ENCODE measurements around the gene AATK. TPM values are rescaled to one million over a fixed set of nuclear protein-coding genes. Genes with fewer than 3 reads are reported as not detected.
A peak's percentile ranks its signal among the peaks of the same experiment; 100 is the strongest.

Gene AATK
- polyA plus RNA-seq (ENCODE audit: insufficient read length), result 10.7 TPM

DNA sequence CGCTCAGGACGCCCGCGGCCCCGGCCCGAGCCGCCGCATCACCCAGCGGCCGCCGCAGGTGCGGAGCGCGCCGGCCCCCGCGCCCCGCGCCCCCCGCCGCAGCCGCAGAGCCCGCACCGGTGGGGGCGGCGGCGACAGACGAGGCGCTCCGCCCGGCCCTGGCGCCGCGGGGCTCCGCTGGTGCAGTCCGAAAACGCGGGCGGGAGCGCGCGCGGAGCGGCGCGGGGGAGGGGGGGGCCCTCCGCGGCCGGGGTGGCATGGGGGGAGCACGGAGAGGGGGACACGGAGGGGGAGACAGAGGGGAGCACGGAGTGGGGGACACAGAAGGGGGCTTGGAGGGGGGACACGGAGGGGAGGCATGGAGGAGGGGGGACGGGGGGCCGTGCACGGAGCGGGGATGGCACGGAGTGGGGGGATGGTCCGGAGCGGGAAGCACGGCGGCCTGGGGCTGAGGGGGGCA lies at the start of gene AATK:
Gene AATK, minus strand, starts transcription at position 189 of the 460 bp plus-strand sequence. CDS start 229 bp downstream, outside the sequence.
- DNase-seq (ENCODE audit: low read depth), result no peak

DNA sequence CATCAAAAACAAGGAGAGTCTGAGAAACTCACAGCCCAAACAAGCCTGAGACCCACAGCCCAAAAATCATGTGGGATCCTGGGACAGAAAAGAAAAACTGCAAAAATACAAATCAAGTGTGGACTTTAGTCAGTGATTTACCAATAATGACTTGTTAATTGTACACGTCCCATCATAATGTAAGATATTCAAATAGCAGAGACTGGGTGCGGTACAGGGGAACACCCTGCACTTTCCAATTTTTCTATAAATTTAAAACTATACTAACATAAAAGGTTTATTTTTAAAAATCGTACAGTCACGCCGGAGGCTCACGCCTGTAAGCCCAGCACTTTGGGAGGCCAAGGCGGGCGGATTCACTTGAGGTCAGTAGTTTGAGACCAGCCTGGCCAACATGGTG lies 48.0 kb upstream of the AATK start:
- no peak for DNase-seq (ENCODE audit: low read depth)

- no peak for DNase-seq (ENCODE audit: low read depth)
Observed at GRCh38 chr17:81212365-81212764, 46.3 kb upstream of the AATK start.

GRCh38 chr17:81210868-81211267 lies 44.8 kb upstream of the AATK start:
- DNase-seq (ENCODE audit: low read depth), result no peak

DNA sequence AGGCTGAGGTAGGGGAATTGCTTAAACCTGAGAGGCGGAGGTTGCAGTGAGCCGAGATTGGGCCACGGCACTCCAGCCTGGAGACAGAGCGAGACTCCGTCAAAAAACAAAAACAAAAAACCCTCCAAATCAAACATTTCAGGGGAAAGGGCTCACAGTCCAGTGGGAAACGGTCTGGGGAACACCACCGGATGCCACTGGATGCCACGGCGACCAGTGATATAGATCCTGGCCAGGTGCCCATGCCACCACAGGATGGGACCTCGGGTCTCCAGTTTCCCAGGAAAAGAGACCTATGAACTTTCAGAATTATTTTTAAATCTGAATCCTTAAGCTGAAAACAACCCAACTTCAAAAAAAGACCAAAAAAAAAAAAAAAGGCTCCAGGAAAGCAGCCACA lies 44.4 kb upstream of the AATK start:
- no peak for DNase-seq (ENCODE audit: low read depth)

- DNase-seq (ENCODE audit: low read depth), result no peak
Observed at GRCh38 chr17:81209141-81209540, 43.1 kb upstream of the AATK start.

DNA sequence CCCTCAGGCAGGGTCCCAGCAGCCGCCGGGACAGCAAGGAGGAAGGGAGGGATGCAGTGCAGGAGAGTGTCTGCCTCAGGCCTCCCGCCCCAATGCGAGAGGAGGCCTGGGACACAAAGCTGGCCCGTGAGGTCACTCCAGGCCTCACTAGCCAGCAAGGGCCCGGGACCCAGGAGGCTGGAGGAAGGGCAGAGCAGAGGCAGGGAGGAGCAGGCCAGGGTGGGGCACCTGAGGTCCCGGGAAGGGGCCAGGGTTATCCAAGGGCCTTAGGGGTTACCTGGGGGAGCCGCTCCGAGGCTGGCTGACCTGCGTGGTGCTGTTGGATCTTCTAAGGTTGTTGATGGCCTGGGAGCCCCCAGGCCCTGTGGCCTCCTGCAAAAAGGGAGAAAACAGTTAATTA lies 42.6 kb upstream of the AATK start:
- DNase-seq (ENCODE audit: low read depth), result no peak

GRCh38 chr17:81207610-81208581 lies 41.9 kb upstream of the AATK start:
- no peak for DNase-seq (ENCODE audit: low read depth)

GRCh38 chr17:81206657-81207056 lies 40.6 kb upstream of the AATK start:
- no peak for DNase-seq (ENCODE audit: low read depth)

- DNase-seq (ENCODE audit: low read depth), result no peak
Observed at GRCh38 chr17:81206166-81206565, 40.1 kb upstream of the AATK start.

GRCh38 chr17:81204578-81204977 lies 38.6 kb upstream of the AATK start:
- DNase-seq (ENCODE audit: low read depth), result no peak

- no peak for DNase-seq (ENCODE audit: low read depth)
Observed at GRCh38 chr17:81203136-81203535, 37.1 kb upstream of the AATK start.

DNA sequence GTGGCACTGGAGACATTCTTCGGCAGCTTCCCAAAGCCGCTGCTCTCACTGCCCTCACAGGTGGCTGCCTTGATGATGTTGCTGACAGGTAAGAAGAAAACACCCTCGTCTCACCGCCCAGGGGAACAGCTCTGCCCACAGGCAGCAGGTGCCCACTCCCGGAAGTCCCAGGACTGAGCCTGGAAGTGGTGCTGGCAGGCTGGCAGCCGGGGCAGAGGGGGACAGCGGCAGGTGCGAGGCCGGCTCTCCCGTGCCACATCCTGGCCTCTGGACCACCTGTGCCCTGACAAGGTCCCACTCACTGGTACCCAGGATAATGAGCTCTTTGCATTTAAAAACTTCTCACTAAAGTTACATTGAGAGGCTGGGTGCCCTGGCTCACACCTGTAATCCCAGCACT lies 36.3 kb upstream of the AATK start:
- no peak for DNase-seq (ENCODE audit: low read depth)

- peak; percentile 45 for DNase-seq (ENCODE audit: low read depth)
Observed at GRCh38 chr17:81200695-81201580, 34.9 kb upstream of the AATK start.

DNA sequence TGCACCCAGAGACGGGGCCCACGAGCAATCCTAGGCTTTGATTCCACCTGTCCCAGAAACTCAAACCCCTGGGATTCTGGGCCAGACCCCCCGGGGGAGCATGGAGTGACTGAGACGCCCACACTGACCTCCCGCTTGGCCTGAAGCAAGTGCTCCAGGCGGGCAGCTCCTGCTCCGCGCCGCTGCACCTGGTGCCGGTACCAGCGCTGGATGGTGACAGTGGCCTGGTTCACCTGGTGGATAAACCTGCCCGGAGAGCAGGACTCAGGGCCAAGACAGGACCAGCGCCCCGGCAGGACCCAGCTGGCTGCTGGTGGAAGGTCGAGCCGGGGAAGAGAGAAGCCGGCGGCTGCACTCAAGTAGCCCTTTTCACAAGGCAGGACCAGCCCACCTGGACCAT lies 34.2 kb upstream of the AATK start:
- DNase-seq (ENCODE audit: low read depth), result no peak

GRCh38 chr17:81199482-81199830 lies 33.4 kb upstream of the AATK start:
- DNase-seq (ENCODE audit: low read depth), result no peak

GRCh38 chr17:81198826-81199481 lies 32.9 kb upstream of the AATK start:
- no peak for DNase-seq (ENCODE audit: low read depth)

- no peak for DNase-seq (ENCODE audit: low read depth)
Observed at GRCh38 chr17:81197831-81198490, 31.9 kb upstream of the AATK start.

DNA sequence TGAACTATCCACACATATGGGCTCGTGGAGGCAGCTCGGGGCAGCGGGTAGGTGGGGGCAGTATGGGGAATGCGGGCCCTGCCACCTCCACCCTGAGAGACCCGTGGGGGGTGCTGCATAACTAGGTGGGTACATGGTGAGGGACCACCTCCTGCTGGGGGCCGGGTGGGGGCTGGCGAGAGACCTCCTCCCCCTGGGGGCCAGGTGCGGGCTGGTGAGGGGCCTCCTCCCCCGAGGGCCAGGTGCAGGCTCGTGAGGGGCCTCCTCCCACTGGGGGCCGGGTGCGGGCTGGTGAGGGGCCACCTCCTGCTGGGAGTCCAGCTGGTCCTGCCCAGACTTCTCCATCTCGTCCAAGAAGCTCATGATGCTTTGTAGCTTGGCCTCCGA lies 31.4 kb upstream of the AATK start:
- no peak for DNase-seq (ENCODE audit: low read depth)

DNA sequence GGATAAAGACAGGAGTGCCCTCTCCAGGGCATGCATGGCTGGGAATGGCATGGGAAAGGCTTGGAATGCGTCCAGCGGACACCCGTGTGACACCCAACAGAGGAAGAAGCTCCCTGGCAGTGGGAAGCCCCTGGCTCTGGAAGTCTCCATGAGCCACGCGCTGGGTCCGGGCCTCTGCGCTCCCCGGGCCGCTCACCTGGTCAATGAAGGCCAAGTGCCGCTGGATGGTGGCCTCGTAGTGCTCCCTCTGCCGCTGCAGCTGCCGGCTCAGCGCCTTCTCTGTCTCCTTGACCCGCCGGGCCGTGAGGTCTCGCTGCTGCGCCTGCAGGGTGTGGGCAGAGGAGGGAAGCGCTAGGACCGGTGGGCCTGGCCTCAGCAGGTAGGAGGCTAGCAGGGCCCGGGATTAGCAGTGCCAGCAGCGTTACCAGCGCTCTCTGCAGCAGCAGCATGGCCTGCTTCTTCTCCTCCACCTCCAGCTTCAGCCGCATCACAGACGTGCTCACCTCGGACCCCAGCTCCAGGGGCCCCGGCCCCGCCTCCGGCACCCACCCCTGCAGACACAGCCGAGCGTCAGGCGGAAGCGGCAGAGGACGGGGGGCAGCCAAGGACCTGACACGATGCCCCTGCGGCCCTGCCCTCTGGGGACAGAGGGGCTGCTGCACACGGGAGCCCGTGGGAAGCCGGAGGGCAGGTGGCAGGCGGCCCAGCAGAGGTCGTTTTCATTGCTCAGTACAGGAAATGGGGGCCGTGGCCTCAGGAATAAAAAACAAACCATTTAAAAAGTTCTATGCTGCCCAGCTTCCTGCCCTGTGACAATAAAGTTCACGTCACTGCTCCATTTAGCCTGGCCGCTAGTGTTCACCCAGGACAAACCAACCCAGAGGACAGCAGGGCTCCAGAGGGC lies 30.7 kb upstream of the AATK start:
- DNase-seq (ENCODE audit: low read depth), result no peak
